Measurements from ENCODE around the gene ZNF493.

Gene ZNF493

DNA sequence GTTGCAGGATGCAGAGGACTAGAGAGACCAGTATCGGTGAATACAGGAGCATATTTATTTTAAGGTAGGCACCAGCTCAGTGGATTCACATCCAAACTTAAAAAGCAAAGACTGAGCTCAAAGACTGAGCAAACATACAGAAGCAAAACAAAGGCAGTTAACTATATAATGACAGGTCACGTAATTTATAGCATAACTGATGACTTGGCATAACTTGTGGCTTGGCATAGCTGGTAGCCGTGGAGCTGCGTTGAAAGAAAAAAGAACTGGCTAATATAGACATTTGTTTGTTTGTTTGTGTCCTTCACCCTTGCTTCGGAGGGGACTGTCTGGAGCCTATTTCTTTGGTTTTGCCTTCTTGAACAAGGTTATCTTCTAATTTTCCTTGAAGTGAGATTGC is 33.7 kb downstream of the ZNF493 start:
- no peak overlapping the region for H3K4me3 Mint-ChIP-seq
- no peaks in the 10 kb centered on the region for H3K36me3 Mint-ChIP-seq (ENCODE audit: insufficient read depth)
- H3K4me1 Mint-ChIP-seq, result no peaks in the 10 kb centered on the region
- ATAC-seq (replicated peaks; ENCODE audit: extremely low read depth, poor library complexity, severe bottlenecking) (no peak), DNase-seq (ENCODE audit: low spot score in 2 of 2) (no peak)
- no peak overlapping the region for H3K27ac Mint-ChIP-seq (ENCODE audit: low read depth)
- H3K27me3 Mint-ChIP-seq, result no peaks in the 10 kb centered on the region
- H3K9me3 Mint-ChIP-seq, result peaks cover 12% of the 10 kb centered on the region

DNA sequence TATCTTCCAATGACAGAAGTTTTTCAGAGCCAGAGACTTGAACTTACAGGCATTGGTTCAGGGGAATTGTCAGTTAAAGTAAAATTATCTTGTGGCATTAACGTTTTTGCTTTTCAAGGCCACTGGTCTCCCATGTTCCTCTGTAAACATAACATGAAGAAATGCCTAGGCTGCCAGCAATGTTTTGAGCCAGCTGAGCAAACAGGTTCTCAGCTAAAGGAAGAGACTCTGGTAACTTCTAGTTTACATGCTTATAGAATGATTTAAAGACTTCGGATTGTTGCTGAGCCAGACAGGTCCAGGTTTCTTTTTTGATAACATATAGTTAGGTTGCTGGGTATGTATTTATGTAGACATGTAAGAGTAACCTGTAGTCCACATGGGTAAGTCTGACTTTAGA is 35.7 kb downstream of the ZNF493 start:
- Mint-ChIP-seq H3K9me3 (peaks cover 17% of the 10 kb centered on the region), H3K4me3 (no peak overlapping the region), H3K36me3 (ENCODE audit: insufficient read depth) (no peaks in the 10 kb centered on the region), H3K4me1 (no peaks in the 10 kb centered on the region), H3K27me3 (no peaks in the 10 kb centered on the region), H3K27ac (ENCODE audit: low read depth) (no peak overlapping the region)
- no peak for DNase-seq (ENCODE audit: low spot score in 2 of 2)
- ATAC-seq (replicated peaks; ENCODE audit: extremely low read depth, poor library complexity, severe bottlenecking), result no peak

DNA sequence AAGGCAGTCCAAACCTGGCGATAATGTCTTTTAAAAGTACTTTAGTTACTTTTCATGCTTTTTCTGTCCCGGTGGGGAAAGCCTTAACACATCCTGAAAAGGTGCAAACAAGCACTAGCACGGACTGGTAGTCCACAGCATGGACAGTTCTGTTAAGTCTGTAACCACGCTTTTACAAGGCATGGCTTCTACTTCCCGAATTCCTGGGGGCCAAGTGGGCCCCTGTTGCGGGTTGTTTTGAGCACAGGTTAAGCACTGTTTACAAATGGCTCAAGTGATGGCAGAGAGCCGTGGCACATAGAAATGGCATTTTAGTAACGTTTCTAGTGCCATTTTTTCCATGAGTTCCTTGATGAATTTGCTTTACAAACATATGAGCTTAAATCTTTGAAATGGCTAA is 37.6 kb downstream of the ZNF493 start:
- Mint-ChIP-seq H3K4me3 (no peak overlapping the region), H3K9me3 (peaks cover 23% of the 10 kb centered on the region), H3K36me3 (ENCODE audit: insufficient read depth) (peaks cover 2% of the 10 kb centered on the region), H3K27ac (ENCODE audit: low read depth) (no peak overlapping the region), H3K27me3 (no peaks in the 10 kb centered on the region), H3K4me1 (no peaks in the 10 kb centered on the region)
- DNase-seq (ENCODE audit: low spot score in 2 of 2), result no peak
- ATAC-seq (replicated peaks; ENCODE audit: extremely low read depth, poor library complexity, severe bottlenecking), result no peak

DNA sequence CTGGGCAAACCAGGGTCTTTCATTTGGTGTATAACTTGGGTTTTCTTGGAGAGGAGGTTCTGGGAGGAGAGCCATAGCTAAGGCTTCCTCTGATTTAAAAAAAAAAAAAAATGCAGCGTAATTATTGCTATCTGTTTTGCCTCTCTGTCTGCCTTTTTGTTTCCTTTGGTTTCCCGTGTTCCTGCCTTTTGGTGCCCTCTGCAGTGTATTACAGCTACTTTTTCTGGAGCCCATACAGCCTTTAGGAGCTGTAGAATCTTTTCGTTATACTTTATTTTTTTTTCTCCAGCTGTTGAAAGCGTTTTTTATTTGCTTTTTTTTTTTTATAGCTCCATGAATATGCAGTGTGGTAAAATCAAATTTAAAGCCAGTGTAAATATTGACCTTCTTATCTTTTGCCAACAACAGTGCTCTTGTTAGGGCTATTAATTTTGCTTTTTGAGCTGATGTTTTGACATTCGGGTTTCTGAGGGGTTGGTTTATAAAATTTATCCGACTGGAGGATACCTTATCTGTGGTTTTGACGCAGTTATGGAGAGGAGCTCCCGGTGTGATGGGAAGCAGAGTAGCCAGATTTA is 38.1 kb downstream of the ZNF493 start:
- no peak for DNase-seq (ENCODE audit: low spot score in 2 of 2)
- Mint-ChIP-seq H3K27me3 (no peaks in the 10 kb centered on the region), H3K4me1 (no peaks in the 10 kb centered on the region), H3K27ac (ENCODE audit: low read depth) (no peak overlapping the region), H3K4me3 (no peak overlapping the region), H3K36me3 (ENCODE audit: insufficient read depth) (peaks cover 3% of the 10 kb centered on the region), H3K9me3 (peaks cover 28% of the 10 kb centered on the region)
- no peak for ATAC-seq (replicated peaks; ENCODE audit: extremely low read depth, poor library complexity, severe bottlenecking)

DNA sequence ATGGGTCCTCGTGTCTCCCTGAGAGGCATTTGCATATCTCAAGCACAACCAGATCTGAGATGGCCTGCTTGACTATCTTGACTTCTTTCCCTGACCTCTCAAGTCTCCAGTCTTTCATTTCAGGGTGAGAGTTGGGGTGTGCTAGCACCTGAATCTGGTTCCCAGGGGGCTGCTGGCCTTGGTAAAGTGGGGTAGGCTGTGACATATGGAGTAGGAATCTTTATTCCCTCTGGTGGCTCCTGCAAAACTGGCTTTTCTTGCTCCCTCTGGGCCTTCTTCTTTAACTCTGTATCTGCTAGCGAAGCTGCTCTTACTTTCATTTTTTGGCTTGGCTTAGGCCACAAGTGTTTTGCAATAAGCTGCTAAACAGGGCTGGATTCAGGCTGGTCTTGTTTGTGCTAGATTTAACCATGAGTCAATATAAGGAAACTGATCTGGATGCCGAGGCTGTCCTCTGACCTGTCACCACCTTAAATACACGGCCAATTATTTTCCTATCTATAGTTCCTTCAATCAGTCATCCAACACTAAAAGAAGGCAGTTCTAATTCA is 42.3 kb downstream of the ZNF493 start:
- no peak for ATAC-seq (replicated peaks; ENCODE audit: extremely low read depth, poor library complexity, severe bottlenecking)
- no peak overlapping the region for H3K27ac Mint-ChIP-seq (ENCODE audit: low read depth)
- peaks cover 15% of the 10 kb centered on the region for H3K9me3 Mint-ChIP-seq
- DNase-seq (ENCODE audit: low spot score in 2 of 2), result no peak
- H3K27me3 Mint-ChIP-seq, result no peaks in the 10 kb centered on the region
- H3K36me3 Mint-ChIP-seq (ENCODE audit: insufficient read depth), result peaks cover 3% of the 10 kb centered on the region
- no peak overlapping the region for H3K4me3 Mint-ChIP-seq
- no peaks in the 10 kb centered on the region for H3K4me1 Mint-ChIP-seq

DNA sequence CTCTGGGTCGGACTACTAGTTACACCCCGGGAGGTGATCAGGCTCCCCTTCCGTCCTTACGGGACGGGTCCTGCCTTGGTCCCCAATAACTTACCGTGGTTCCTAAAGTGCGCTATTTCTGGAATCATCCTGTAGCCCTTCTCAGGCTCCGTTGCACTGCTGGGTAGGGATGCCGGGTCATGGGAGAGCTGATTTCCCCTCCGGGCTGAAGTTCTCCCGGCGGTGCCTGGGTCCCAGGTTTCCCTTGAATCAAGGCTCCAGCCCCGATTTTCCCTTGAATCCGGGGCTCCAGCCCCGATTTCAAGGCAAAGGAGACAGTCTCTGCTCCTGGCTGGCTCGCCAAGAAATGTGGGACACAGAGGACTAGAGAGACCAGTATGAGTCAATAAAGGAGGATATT is 43.4 kb downstream of the ZNF493 start:
- Mint-ChIP-seq H3K27ac (ENCODE audit: low read depth) (no peak overlapping the region), H3K4me3 (no peak overlapping the region), H3K36me3 (ENCODE audit: insufficient read depth) (peaks cover 3% of the 10 kb centered on the region), H3K27me3 (no peaks in the 10 kb centered on the region), H3K4me1 (no peaks in the 10 kb centered on the region), H3K9me3 (peaks cover 15% of the 10 kb centered on the region)
- ATAC-seq (replicated peaks; ENCODE audit: extremely low read depth, poor library complexity, severe bottlenecking) (no peak), DNase-seq (ENCODE audit: low spot score in 2 of 2) (no peak)

DNA sequence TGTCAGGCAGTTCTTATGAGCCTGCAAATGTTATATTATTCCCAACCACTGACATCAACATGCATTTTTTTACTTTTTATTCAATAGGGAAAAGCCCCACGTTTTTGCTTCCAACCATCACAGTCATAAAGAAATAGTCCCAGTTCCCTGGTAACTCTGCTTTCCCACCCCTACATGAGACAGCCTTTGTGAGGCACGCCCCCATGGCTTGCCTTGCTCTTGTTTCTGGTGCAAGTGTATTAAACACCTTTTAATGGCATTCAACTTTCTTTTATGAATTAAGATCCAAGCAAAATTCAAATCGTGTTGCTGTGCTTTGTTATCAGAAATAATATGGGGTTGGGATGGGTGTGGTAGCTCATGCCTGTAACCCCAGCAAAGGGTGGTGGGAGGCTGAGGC is 54.3 kb downstream of the ZNF493 start:
- DNase-seq (ENCODE audit: low spot score in 2 of 2), result no peak
- Mint-ChIP-seq H3K4me3 (no peak overlapping the region), H3K27ac (ENCODE audit: low read depth) (no peak overlapping the region), H3K36me3 (ENCODE audit: insufficient read depth) (no peaks in the 10 kb centered on the region), H3K4me1 (no peaks in the 10 kb centered on the region), H3K9me3 (peaks cover 3% of the 10 kb centered on the region), H3K27me3 (no peaks in the 10 kb centered on the region)
- no peak for ATAC-seq (replicated peaks; ENCODE audit: extremely low read depth, poor library complexity, severe bottlenecking)

DNA sequence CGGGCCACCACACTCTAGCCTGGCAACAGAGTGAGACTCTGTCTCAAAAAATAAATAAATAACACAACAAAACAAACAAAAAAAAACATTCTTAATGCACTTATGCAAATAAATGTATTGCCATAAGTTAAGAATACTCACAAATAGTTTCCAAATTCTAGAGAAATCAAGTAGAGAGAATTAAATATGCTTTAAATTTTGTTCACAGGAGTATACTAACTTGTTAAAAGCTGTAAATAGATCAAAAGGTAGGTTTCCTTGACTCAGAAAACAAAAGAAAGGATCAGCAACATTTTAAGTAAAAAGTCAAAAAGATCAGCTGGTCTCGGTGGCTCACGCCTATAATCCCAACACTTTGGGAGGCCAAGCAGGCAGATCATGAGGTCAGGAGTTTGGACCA is 58.0 kb downstream of the ZNF493 start:
- ATAC-seq (replicated peaks; ENCODE audit: extremely low read depth, poor library complexity, severe bottlenecking) (no peak), DNase-seq (ENCODE audit: low spot score in 2 of 2) (no peak)
- Mint-ChIP-seq H3K27me3 (no peaks in the 10 kb centered on the region), H3K4me3 (no peak overlapping the region), H3K4me1 (no peaks in the 10 kb centered on the region), H3K9me3 (peaks cover 6% of the 10 kb centered on the region), H3K27ac (ENCODE audit: low read depth) (no peak overlapping the region), H3K36me3 (ENCODE audit: insufficient read depth) (no peaks in the 10 kb centered on the region)

DNA sequence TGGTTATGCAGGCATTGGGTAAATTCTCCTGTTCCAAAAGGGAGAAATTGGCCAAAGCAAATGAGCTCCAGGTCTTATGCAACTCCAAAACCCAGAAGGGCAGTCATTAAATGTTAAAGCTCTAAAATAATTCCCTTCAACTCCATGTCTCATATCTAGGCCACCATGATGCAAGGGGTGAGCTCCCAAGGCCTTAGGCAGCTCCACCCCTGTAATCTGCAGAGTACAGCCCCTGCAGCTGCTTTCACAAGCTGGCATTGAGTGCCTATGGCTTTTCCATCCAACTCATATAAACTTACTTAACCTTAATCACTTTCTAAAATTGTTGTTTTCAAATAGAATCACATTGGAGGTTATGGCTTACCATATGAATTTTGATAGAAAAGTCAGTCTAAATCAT is 63.8 kb downstream of the ZNF493 start:
- Mint-ChIP-seq H3K27ac (ENCODE audit: low read depth) (no peak overlapping the region), H3K9me3 (peaks cover 6% of the 10 kb centered on the region), H3K36me3 (ENCODE audit: insufficient read depth) (peaks cover 2% of the 10 kb centered on the region), H3K4me3 (no peak overlapping the region), H3K27me3 (peaks cover 20% of the 10 kb centered on the region), H3K4me1 (no peaks in the 10 kb centered on the region)
- DNase-seq (ENCODE audit: low spot score in 2 of 2) (no peak), ATAC-seq (replicated peaks; ENCODE audit: extremely low read depth, poor library complexity, severe bottlenecking) (no peak)

DNA sequence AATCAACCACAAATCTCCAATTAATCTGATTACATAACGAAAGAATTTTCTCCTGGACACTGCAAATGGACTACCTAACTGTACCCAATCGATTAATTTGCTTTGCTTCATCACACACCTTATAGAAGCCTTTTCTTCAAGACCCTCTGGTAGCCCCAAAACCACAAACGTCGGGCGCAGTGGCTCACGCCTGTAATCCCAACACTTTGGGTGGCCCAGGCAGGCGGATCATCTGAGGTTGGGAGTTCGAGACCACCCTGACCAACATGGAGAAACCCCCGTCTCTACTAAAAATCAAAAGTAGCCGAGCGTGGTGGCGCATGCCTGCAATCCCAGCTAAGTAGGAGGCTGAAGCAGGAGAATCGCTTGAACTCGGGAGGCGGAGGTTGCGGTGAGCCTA is 65.6 kb downstream of the ZNF493 start:
- ATAC-seq (replicated peaks; ENCODE audit: extremely low read depth, poor library complexity, severe bottlenecking) (no peak), DNase-seq (ENCODE audit: low spot score in 2 of 2) (no peak)
- H3K36me3 Mint-ChIP-seq (ENCODE audit: insufficient read depth), result peaks cover 2% of the 10 kb centered on the region
- no peak overlapping the region for H3K4me3 Mint-ChIP-seq
- no peaks in the 10 kb centered on the region for H3K4me1 Mint-ChIP-seq
- peaks cover 4% of the 10 kb centered on the region for H3K9me3 Mint-ChIP-seq
- peaks cover 20% of the 10 kb centered on the region for H3K27me3 Mint-ChIP-seq
- no peak overlapping the region for H3K27ac Mint-ChIP-seq (ENCODE audit: low read depth)

DNA sequence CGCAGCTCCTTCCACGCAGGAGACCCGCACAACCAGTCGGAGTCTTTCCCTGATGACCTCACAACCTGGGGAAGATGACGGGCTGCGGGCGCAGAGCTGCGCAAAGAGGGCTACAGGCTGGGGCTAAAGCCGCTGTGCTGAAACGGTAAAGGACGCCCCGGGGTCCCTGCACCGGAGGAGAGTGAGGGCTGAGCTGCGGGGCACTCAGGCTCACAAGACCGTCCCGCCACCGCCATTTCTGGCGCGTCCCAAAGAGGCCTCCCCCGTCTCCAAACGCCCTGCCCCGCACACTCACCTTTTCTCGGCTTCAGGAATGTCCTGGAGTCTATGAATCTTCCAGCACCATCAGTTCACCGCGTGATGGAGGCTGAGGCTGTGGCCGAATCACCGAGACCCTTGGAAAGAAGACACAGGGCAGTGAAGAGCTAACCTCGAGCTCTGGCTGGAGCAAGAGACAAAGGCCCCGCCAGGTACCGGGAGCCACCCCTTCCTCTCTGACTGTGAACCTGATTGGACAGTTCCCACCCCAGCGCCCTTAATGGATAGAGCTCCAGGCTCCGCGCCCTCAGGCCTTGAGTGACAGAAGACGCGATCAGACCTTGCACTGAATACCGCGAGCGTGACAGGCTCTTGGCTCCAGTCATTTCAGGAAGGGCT is 66.6 kb downstream of the ZNF493 start:
- Mint-ChIP-seq H3K4me1 (no peaks in the 10 kb centered on the region), H3K9me3 (no peaks in the 10 kb centered on the region), H3K4me3 (peak overlapping the region; percentile 75), H3K27me3 (peaks cover 20% of the 10 kb centered on the region), H3K27ac (ENCODE audit: low read depth) (no peak overlapping the region), H3K36me3 (ENCODE audit: insufficient read depth) (peaks cover 2% of the 10 kb centered on the region)
- peak; percentile 67 for ATAC-seq (replicated peaks; ENCODE audit: extremely low read depth, poor library complexity, severe bottlenecking)
- no peak for DNase-seq (ENCODE audit: low spot score in 2 of 2)

DNA sequence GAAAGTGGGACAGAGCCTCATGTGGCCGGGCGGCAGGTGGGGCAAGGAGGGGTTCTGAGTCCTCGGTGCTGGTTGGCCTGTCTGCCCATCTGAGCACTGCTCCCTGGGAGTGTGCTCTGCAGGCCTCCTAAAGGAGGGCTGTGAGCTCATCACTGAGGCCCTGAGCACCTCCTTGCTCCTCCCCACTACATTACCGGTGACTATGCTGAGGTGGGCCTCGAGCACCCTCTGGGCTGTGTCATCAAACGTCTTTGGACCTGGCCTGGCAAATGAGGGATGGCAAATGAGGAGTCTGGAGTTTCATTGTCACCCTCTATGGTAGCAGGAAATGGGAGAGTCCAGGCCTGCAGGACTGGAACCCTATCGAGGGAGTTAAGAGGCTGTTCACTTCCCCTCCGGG is 69.7 kb downstream of the ZNF493 start:
- ATAC-seq (replicated peaks; ENCODE audit: extremely low read depth, poor library complexity, severe bottlenecking), result no peak
- no peaks in the 10 kb centered on the region for H3K36me3 Mint-ChIP-seq (ENCODE audit: insufficient read depth)
- H3K4me3 Mint-ChIP-seq, result no peak overlapping the region
- no peak for DNase-seq (ENCODE audit: low spot score in 2 of 2)
- H3K9me3 Mint-ChIP-seq, result no peaks in the 10 kb centered on the region
- H3K4me1 Mint-ChIP-seq, result no peaks in the 10 kb centered on the region
- no peak overlapping the region for H3K27ac Mint-ChIP-seq (ENCODE audit: low read depth)
- H3K27me3 Mint-ChIP-seq, result peaks cover 20% of the 10 kb centered on the region

DNA sequence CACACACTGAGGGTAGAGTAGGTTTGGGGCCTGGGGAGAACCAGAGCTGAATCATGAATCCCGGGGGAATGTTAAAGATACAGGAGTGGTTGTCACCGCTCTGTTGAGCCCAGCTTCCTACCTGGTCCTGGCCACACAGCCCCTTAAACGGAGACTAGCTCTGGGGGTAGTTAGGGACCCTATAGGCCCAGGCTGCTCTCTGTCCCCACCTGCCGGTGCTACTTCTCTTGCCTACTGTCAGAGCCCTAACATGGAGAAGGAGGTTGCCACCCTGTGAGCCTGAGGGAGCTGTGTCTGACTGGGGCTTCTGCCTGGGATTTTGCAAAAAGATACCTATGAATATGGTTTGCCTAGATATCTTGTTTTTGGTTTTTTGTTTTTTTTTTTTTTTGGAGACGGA is 71.9 kb downstream of the ZNF493 start:
- no peak for DNase-seq (ENCODE audit: low spot score in 2 of 2)
- Mint-ChIP-seq H3K36me3 (ENCODE audit: insufficient read depth) (no peaks in the 10 kb centered on the region), H3K9me3 (no peaks in the 10 kb centered on the region), H3K27ac (ENCODE audit: low read depth) (peak overlapping the region; percentile 22), H3K4me1 (no peaks in the 10 kb centered on the region), H3K4me3 (no peak overlapping the region), H3K27me3 (peaks cover 13% of the 10 kb centered on the region)
- no peak for ATAC-seq (replicated peaks; ENCODE audit: extremely low read depth, poor library complexity, severe bottlenecking)
